IMR-90 (cell line): ENCODE measurements around the gene RASL10A. TPM values are rescaled to one million over a fixed set of nuclear protein-coding genes. Genes with fewer than 3 reads are reported as not detected.

Experiments
- ATAC-seq: fragments of 200-7000 bp; cut with Tn5 transposase; 2 replicates; pipeline ENCODE4 v1.9.1; 2020; ENCODE audit warnings: low read depth, mild to moderate bottlenecking, moderate library complexity
- BruUV-seq: library from RNA; stranded (reverse); fragments of 400-500 nt; replicated peaks from 2 replicates; lab custom pipeline; 2021; lab: Mats Ljungman, UMichigan
- CTCF ChIA-PET: fragments of 300-600 bp; formaldehyde crosslinking; extraction: SDS; loops from one replicate; lab custom pipeline; 2021; ENCODE audit warnings: antibody characterized with exemption; lab: Yijun Ruan, JAX
- POLR2A ChIA-PET: fragments of 300-600 bp; sonication (Branson Sonifier 250); formaldehyde crosslinking; loops from one replicate; lab custom pipeline; 2022; ENCODE audit warnings: antibody characterized with exemption; ENCODE audit not compliant: unreplicated experiment; lab: Charles Lee
- DNase-seq: peaks from one replicate; pipeline ENCODE4 v3.0.0; 2013
- H2AFZ ChIP-seq: replicated peaks from 2 replicates; pipeline ENCODE3; 2013; ENCODE audit warnings: low read length, mild to moderate bottlenecking; ENCODE audit not compliant: poor library complexity
- H2AK5ac ChIP-seq: 2 replicates; pipeline ENCODE4 v1.6.1; 2013; ENCODE audit warnings: low read depth, low read length, inconsistent platforms
- H2AK9ac ChIP-seq: replicated peaks from 2 replicates; pipeline ENCODE3; 2013; ENCODE audit warnings: mild to moderate bottlenecking, low read depth, low read length, moderate library complexity; ENCODE audit not compliant: poor library complexity
- H2BK120ac ChIP-seq: 2 replicates; pipeline ENCODE4 v1.6.1; 2013; ENCODE audit warnings: low read depth, low read length, inconsistent platforms
- H2BK15ac ChIP-seq: 3 replicates; pipeline ENCODE4 v1.6.1; 2013; ENCODE audit warnings: low read depth, low read length, inconsistent platforms
- H2BK20ac ChIP-seq: 2 replicates; pipeline ENCODE4 v1.6.1; 2013; ENCODE audit warnings: low read depth, mild to moderate bottlenecking, inconsistent platforms, low read length, moderate library complexity
- H2BK5ac ChIP-seq: 2 replicates; pipeline ENCODE4 v1.6.1; 2013; ENCODE audit warnings: mild to moderate bottlenecking, low read depth, low read length, inconsistent platforms; ENCODE audit not compliant: poor library complexity, severe bottlenecking
- H3K14ac ChIP-seq: replicated peaks from 2 replicates; pipeline ENCODE4 v1.6.1; 2013; ENCODE audit warnings: low read depth, low read length, inconsistent platforms
- H3K18ac ChIP-seq: 2 replicates; pipeline ENCODE4 v1.6.1; 2013; ENCODE audit warnings: low read depth, low read length, control low read depth
- H3K23ac ChIP-seq: 2 replicates; pipeline ENCODE4 v1.6.1; 2013; ENCODE audit warnings: low read depth, low read length, inconsistent platforms
- H3K27ac ChIP-seq: 2 replicates; pipeline ENCODE4 v1.5.1; 2013; ENCODE audit warnings: mild to moderate bottlenecking, control low read depth, low read length; ENCODE audit not compliant: insufficient read depth
- H3K27me3 ChIP-seq: 2 replicates; pipeline ENCODE4 v1.6.1; 2013; ENCODE audit warnings: low read length; ENCODE audit not compliant: control insufficient read depth, insufficient read depth
- H3K36me3 ChIP-seq: 2 replicates; pipeline ENCODE4 v1.6.1; 2013; ENCODE audit warnings: low read length, mixed read lengths; ENCODE audit not compliant: control insufficient read depth, insufficient read depth
- H3K4ac ChIP-seq: 2 replicates; pipeline ENCODE4 v1.6.1; 2013; ENCODE audit warnings: low read depth, low read length, inconsistent platforms
- H3K4me1 ChIP-seq: 2 replicates; pipeline ENCODE4 v1.6.1; 2013; ENCODE audit warnings: low read length, mixed read lengths; ENCODE audit not compliant: control insufficient read depth, insufficient read depth
- H3K4me2 ChIP-seq: 2 replicates; pipeline ENCODE4 v1.6.1; 2013; ENCODE audit warnings: low read depth, mild to moderate bottlenecking, control low read depth, low read length, moderate library complexity
- H3K4me3 ChIP-seq: 2 replicates; pipeline ENCODE4 v1.5.1; 2013; ENCODE audit warnings: low read depth, mild to moderate bottlenecking, control low read depth, low read length, moderate library complexity; ENCODE audit not compliant: insufficient read depth
- H3K56ac ChIP-seq: 2 replicates; pipeline ENCODE4 v1.6.1; 2013; ENCODE audit warnings: low read length, inconsistent platforms; ENCODE audit not compliant: insufficient read depth; ENCODE audit errors: extremely low read depth
- H3K79me1 ChIP-seq, 2 experiments: 2 replicates each; pipeline ENCODE4 v1.6.1; 2013; ENCODE audit warnings: low read length in 2 of 2, inconsistent platforms in 1 of 2, low read depth in 1 of 2
- H3K9ac ChIP-seq: 2 replicates; pipeline ENCODE4 v1.6.1; 2013; ENCODE audit warnings: low read depth, low read length, control low read depth
- H3K9me1 ChIP-seq: 2 replicates; pipeline ENCODE4 v1.6.1; 2013; ENCODE audit warnings: low read length, inconsistent platforms; ENCODE audit not compliant: insufficient read depth
- H3K9me3 ChIP-seq: 2 replicates; pipeline ENCODE4 v1.6.1; 2013; ENCODE audit warnings: low read length; ENCODE audit not compliant: control insufficient read depth, insufficient read depth
- H4K20me1 ChIP-seq: 2 replicates; pipeline ENCODE4 v1.6.1; 2013; ENCODE audit warnings: low read length, inconsistent platforms; ENCODE audit not compliant: insufficient read depth
- H4K5ac ChIP-seq: 2 replicates; pipeline ENCODE4 v1.6.1; 2013; ENCODE audit warnings: mild to moderate bottlenecking, low read depth, low read length, control low read depth
- H4K8ac ChIP-seq, 2 experiments: 2 replicates each; pipeline ENCODE4 v1.6.1; 2013; ENCODE audit warnings: low read depth in 2 of 2, low read length in 2 of 2, control low read depth in 1 of 2, inconsistent platforms in 1 of 2
- H4K91ac ChIP-seq: 2 replicates; pipeline ENCODE4 v1.6.1; 2013; ENCODE audit warnings: low read depth, low read length, inconsistent platforms; ENCODE audit not compliant: insufficient read depth
- BHLHE40 ChIP-seq: fragments of 150-350 bp; IDR thresholded peaks from 2 replicates; pipeline ENCODE4 v1.6.1; 2016; ENCODE audit warnings: mild to moderate bottlenecking, low read depth, low read length
- CHD1 ChIP-seq: IDR thresholded peaks from 2 replicates; pipeline ENCODE4 v1.6.1; 2012; ENCODE audit warnings: low read depth, low read length, improper control_type of control experiment
- CTCF ChIP-seq: conservative IDR thresholded peaks from 2 replicates; pipeline ENCODE4 v1.5.1; 2012; ENCODE audit warnings: mild to moderate bottlenecking, low read depth, low read length, improper control_type of control experiment
- ELK1 ChIP-seq: fragments of 150-350 bp; IDR thresholded peaks from 2 replicates; pipeline ENCODE4 v1.6.1; 2016; ENCODE audit warnings: low read depth, mild to moderate bottlenecking, low read length, moderate library complexity, borderline replicate concordance
- FOS ChIP-seq: fragments of 150-350 bp; IDR thresholded peaks from 2 replicates; pipeline ENCODE4 v1.6.1; 2016; ENCODE audit warnings: low read depth, low read length
- MAFK ChIP-seq: IDR thresholded peaks from 2 replicates; pipeline ENCODE4 v1.6.1; 2012; ENCODE audit warnings: low read depth, low read length, improper control_type of control experiment
- MAZ ChIP-seq: IDR thresholded peaks from 2 replicates; pipeline ENCODE4 v1.6.1; 2012; ENCODE audit warnings: low read depth, mild to moderate bottlenecking, low read length, improper control_type of control experiment, moderate library complexity, borderline replicate concordance
- MXI1 ChIP-seq: IDR thresholded peaks from 2 replicates; pipeline ENCODE4 v1.6.1; 2012; ENCODE audit warnings: low read depth, mild to moderate bottlenecking, low read length, moderate library complexity, borderline replicate concordance
- NFE2L2 ChIP-seq: fragments of 150-350 bp; IDR thresholded peaks from 2 replicates; pipeline ENCODE4 v1.6.1; 2016; ENCODE audit warnings: low read depth, mild to moderate bottlenecking, low read length
- POLR2A ChIP-seq: IDR thresholded peaks from 2 replicates; pipeline ENCODE4 v1.6.1; 2012; ENCODE audit warnings: mild to moderate bottlenecking, low read depth, low read length
- RAD21 ChIP-seq: IDR thresholded peaks from 2 replicates; pipeline ENCODE4 v1.6.1; 2012; ENCODE audit warnings: low read length, improper control_type of control experiment
- RCOR1 ChIP-seq: IDR thresholded peaks from 2 replicates; pipeline ENCODE4 v1.6.1; 2012; ENCODE audit warnings: mild to moderate bottlenecking, low read length, improper control_type of control experiment; ENCODE audit not compliant: insufficient replicate concordance
- RFX5 ChIP-seq: IDR thresholded peaks from 2 replicates; pipeline ENCODE4 v1.8.0; 2012; ENCODE audit warnings: low read depth, mild to moderate bottlenecking, low read length, moderate library complexity
- SMC3 ChIP-seq: fragments of 150-350 bp; IDR thresholded peaks from 2 replicates; pipeline ENCODE4 v1.6.1; 2016; ENCODE audit warnings: low read depth, mild to moderate bottlenecking, antibody characterized with exemption, low read length, moderate library complexity
- USF2 ChIP-seq: fragments of 150-350 bp; IDR thresholded peaks from 2 replicates; pipeline ENCODE4 v1.6.1; 2017; ENCODE audit warnings: mild to moderate bottlenecking, antibody characterized with exemption, low read length, low read depth
- WGBS, 2 experiments: methylation state at CpG; one replicate each; pipeline versions ENCODE4 v1.1.5 to v1.1.7; 2013; ENCODE audit warnings: missing lambda C conversion rate in 2 of 2; ENCODE audit not compliant: insufficient read length in 1 of 2; ENCODE audit errors: extremely low coverage in 2 of 2; 5-methylcytosine and 5-hydroxymethylcytosine counted together
- dilution Hi-C: fragments of 300-500 bp; cut with HindIII; formaldehyde crosslinking; loops from one replicate; pipeline ENCODE4 v1.14.3; 2018; ENCODE audit warnings: low sequenced_read_pairs; ENCODE audit not compliant: unreplicated experiment
- in situ Hi-C: fragments of 300-500 bp; cut with MboI; formaldehyde crosslinking; loops from 3 replicates; pipeline ENCODE4 v1.14.3; 2019; ENCODE audit warnings: low sequenced_read_pairs, inconsistent platforms, mixed read lengths
- intact Hi-C: fragments of 100-400 bp; cut with micrococcal nuclease; formaldehyde crosslinking; loops from 2 replicates; pipeline ENCODE4 v1.10.0; 2022
- polyA plus RNA-seq, 3 experiments: library from polyadenylated mRNA; depleted of rRNA; stranded (reverse); fragments of >200 nt; gene quantifications; 2 replicates each; pipeline ENCODE4 v1.2.3, GENCODE V29; 2012; ENCODE audit warnings: low replicate concordance in 1 of 3
- total RNA-seq: library from RNA; depleted of rRNA; stranded (reverse); fragments of >200 nt; gene quantifications from 2 replicates; pipeline ENCODE4 v1.2.3, GENCODE V29; 2012

Gene RASL10A
- total and polyA plus RNA-seq, 2 of the 4 experiments (the other 2 are of a cell fraction): 0.26 TPM; not detected in 1

GRCh38 chr22:29334696-29335344 lies 19.3 kb upstream of the RASL10A start:
- no peak overlapping the region for H3K4me2 ChIP-seq
- no peak overlapping the region for H4K5ac ChIP-seq
- H2AK9ac ChIP-seq: no peak overlapping the region
- no peak overlapping the region for H3K23ac ChIP-seq
- no TSS peak for BruUV-seq
- no peak overlapping the region for H2BK15ac ChIP-seq
- H3K27ac ChIP-seq: no peak overlapping the region
- dilution Hi-C loops: no loop called here
- no peak overlapping the region for H2BK120ac ChIP-seq
- H3K4me3 ChIP-seq: no peak overlapping the region
- H2AFZ ChIP-seq: no peak overlapping the region
- no peak overlapping the region for H2BK20ac ChIP-seq
- intact Hi-C loops: no loop called here
- H3K56ac ChIP-seq: no peak overlapping the region
- ChIA-PET POLR2A (no interaction called here), CTCF (no interaction called here)
- H4K8ac ChIP-seq: no peak overlapping the region
- peaks cover 9% of the 10 kb centered on the region for H3K4me1 ChIP-seq
- no peak for ATAC-seq
- no peaks in the 10 kb centered on the region for H3K27me3 ChIP-seq
- H3K9me1 ChIP-seq: peaks cover 5% of the 10 kb centered on the region; the same call in 1 of the 2 replicates
- H3K4ac ChIP-seq: no peak overlapping the region
- no peak overlapping the region for H3K14ac ChIP-seq
- H3K9me3 ChIP-seq: no peaks in the 10 kb centered on the region
- TF ChIP-seq SMC3: no peak
- TF ChIP-seq BHLHE40: no peak
- no peak for TF ChIP-seq NFE2L2
- no peak for TF ChIP-seq CHD1
- no peak for TF ChIP-seq MAFK
- TF ChIP-seq USF2: no peak
- TF ChIP-seq ELK1: no peak
- no peak for TF ChIP-seq RFX5
- no peak for TF ChIP-seq MAZ
- no peak for TF ChIP-seq RAD21
- TF ChIP-seq POLR2A: no peak
- no peak for TF ChIP-seq CTCF
- TF ChIP-seq MXI1: no peak
- TF ChIP-seq RCOR1: no peak
- TF ChIP-seq FOS: no peak
- H3K79me1 ChIP-seq: peaks cover 0 to 3% of the 10 kb centered on the region in 2 experiments; a peak in 1 of 4 replicates
- DNase-seq: no peak
- no peaks in the 10 kb centered on the region; the same call in none of the 2 replicates for H4K20me1 ChIP-seq
- in situ Hi-C loops: no loop called here
- no peak overlapping the region for H2BK5ac ChIP-seq
- no peak overlapping the region for H4K91ac ChIP-seq
- H3K18ac ChIP-seq: no peak overlapping the region
- no peak overlapping the region for H2AK5ac ChIP-seq
- WGBS, 2 experiments: 89% methylated on average over 6 of the region's 12 CpGs; no CpG with 5 or more reads in 1 of the 2 experiments
- no peak overlapping the region for H3K9ac ChIP-seq
- peaks cover 49% of the 10 kb centered on the region for H3K36me3 ChIP-seq
